CD4-positive, alpha-beta T cell treated with Interleukin-4 for 1 hour (primary cell): Measurements from ENCODE around the gene GOT1.

Source experiments
- DNase-seq, 2 donors: peaks; one replicate each; pipeline ENCODE4 v3.0.0-alpha.2; 2020 to 2022

The GOT1 gene

DNA sequence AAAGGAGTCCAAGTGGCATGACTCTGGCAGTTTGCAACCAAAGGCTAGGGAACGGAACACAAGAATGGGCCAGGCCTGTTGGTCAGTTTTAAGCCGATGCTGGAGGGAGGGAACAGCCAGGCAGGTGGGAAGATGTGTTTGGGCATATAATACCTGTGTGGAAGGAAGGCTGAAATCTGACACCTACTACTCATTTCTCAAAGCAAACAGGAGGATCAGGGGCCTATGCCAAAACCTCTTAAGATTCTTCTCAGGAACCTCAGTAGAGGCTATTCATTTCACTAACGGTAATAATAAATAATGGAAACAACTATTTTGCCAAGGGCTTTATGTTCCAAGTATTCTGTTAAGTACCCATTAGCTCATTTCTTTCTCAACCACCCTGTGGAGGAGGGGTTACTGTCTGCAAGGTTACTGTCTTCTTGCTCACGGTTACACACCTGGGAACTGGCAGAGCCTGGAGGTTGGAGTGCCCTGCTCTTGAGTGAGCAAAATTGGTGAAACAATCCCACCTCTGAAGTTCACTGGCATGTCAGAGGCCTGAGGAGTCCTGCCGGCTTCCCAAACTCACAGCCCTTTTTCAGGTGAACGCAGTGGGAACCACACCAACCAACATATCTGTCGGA is 35.5 kb downstream of the GOT1 start:
- DNase-seq, result no peak

DNA sequence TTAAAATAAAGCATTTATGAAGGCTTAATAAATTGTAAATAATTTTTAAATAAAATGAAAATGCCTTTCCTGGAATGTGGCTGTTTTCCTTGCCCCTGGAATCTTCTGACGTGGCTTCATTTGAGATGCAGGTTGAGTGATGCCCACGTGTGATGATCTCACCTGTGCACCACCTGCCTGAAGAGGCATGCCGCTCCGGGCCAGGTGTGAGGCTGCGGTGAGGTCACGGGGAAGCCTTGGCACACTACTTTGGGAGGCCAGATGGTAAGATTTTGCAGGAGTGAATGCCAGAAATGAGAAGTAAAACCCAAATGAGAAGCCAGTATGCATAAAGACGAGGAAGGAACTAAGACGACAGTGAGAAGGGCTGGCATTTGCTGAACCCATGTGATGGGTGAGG is 36.2 kb downstream of the GOT1 start:
- no peak for DNase-seq

DNA sequence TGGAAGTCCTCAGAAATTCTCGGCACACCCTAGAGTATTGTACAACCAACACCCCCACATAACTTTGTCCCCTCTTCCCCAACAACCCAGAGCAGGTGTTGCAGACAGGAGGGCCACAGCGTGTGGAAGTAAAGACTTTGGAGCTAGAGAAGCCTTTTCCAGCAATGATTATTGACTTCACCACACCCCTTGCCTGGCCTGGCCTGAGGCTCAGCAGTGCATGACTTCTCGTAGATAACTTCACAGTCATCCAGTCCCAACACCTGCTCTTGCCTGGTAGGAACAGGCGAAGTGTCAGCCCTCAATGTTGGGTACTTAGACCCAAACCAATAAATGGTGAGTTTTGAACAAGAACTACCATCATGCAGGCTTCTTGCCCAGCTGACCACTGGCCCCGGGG is 36.7 kb downstream of the GOT1 start:
- DNase-seq, result no peak

DNA sequence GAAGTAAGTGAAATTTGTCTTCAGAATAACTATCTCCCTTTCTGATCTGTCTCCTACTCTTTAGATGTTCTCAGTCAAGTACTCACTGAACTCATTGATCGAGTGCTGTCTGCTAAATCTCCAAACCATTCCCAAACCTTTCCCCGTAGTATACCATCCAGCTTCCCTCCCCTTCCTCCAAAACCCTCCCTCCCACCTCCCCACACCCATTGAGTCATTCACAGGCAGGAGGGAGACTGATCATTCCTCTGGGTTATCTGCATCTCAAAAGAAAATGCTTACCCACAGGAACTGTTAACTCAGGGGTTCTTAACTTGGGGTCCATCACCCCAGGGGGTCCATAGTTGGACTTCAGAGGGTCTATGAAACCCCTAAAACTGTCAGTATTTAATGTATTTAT is 37.4 kb downstream of the GOT1 start:
- DNase-seq, result no peak

- DNase-seq, result no peak
Observed at GRCh38 chr10:99391346-99391745, 39.1 kb downstream of the GOT1 start.

DNA sequence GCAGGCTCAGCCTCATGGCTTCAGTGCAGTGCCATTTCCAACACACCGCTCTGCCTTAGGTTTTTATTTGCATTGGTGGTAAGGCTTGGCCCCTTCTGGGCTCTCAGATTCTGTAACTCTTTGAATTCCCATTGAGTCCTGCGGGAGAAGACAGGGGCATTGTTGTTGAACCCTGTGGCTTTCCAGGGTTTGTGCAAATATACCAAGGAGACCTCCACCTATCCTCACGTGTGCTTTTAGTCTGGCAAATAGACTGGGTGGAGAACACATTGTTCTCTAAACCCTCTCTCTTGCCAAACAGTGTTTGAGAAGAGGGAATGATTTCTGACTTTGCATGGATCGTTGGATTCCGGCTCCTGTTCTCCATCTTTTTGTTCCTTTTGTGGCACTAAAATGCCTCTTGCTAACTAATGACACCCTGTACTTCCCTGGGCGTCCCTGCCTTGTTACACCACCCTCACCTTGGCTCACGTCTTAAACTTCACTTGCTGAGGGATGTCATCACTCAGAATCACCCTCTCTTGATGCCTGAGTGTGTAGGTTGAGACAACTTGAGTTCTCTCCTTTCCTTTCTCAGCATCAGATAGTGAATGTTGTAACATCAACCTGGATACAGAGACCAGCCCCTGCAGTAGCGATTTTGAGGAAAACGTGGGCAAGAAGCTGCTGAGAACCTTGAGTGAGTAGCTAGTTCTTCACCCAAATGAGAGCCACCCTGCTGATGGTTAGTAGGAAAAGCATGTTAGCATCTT is 40.5 kb downstream of the GOT1 start:
- no peak for DNase-seq

DNA sequence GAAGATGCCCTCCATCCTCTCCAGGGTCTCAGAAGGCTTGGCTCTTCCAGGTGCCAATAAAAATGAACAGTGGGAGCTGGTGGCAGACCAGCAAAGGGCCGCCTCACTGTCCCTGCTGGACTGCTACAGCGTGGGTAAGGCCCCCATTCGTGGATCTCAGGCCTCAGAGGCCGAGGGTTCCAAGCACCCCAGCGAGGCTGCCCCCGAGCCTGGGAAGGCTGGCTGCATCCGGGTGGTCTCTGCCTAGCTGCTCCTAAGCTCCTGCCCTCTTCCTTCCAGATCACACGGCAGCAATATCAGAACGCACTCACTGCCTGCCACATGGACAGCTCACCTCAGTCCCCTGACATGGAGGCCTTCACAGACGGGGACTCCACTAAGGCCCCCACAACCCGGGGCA is 42.9 kb downstream of the GOT1 start:
- DNase-seq, result no peak

GRCh38 chr10:99387071-99387470 is 43.4 kb downstream of the GOT1 start:
- DNase-seq, result no peak

DNA sequence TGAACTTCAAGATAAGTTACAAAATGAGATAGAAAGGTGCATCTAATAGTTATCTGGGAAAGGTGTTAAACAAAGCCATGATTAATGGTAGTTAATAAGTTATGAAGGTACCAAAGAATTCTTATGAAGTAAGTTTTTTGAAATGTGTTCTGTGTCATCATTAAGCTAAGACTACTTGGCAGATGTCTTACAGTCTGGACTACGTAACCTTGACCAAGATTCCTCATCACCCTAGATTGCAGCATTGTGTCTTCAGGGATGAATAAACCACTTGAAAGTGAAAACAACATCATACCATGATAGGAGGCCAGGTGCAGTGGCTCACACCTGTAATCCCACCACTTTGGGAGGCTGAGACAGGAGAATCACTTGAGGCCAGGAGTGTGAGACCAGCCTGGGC is 48.2 kb downstream of the GOT1 start:
- DNase-seq, result no peak

- DNase-seq, result no peak
Observed at GRCh38 chr10:99375426-99375825, 55.0 kb downstream of the GOT1 start.

DNA sequence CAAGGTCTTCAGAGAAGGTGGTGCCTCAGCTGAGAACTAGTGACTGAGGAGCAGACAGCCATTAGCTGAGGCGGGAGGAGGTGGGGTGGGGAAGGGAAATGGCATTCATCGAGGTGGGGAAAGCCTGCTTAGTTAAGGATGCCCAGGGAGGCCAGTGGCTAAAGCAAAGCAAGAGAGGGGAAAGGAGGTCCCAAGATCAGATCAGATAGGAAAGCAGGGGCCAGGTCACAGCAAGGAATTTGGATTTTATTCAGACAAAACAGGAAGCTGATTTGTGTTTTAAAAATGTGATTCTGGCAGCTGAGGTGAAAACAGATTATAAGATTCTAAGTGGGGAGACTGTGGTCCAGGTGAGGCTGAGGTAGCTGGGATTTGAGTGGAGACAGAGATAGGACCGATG is 55.5 kb downstream of the GOT1 start:
- no peak for DNase-seq

- DNase-seq, result no peak
Observed at GRCh38 chr10:99374526-99374925, 55.9 kb downstream of the GOT1 start.

- no peak for DNase-seq
Observed at GRCh38 chr10:99372546-99373271, 57.7 kb downstream of the GOT1 start.

GRCh38 chr10:99370993-99371392 is 59.4 kb downstream of the GOT1 start:
- DNase-seq, result peak in 1 of 2 donors; percentile 1

DNA sequence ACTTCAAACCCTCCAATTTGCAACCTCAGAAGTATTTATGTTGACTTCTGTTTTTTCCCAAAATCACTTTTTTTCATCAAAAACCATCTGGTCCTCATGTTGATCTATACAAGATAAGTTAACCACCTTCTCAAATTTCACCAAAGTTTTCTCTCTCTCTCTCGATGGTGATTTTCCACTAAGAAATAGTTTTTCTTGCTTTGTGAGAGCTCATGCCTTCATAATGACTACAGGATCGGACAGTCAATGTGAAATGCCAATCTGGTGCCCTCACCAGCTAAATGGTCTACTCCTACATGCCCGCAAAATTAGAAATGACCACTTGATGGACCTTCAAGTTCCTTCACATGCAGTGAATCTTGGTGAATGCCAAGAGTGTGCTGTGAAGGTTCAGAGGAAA is 60.9 kb downstream of the GOT1 start:
- no peak for DNase-seq

DNA sequence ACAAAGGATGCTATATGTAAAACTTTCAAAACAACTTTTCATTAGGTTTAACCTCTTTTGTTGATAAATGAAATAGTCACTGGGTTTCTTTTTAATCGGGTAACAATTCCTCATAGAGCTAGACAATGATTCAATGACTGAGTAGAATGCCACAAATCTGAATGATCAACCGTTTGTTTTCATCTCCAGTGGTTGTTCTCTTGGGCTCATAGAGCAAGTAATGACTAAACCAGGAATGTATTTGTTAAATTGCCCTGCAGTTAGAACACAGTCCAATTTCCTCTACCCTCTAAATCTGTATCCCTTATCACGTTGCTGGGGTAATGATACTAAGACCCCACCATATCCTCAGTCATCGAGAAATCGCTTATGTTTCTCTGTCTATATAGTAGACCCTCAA is 61.3 kb downstream of the GOT1 start:
- DNase-seq, result no peak

GRCh38 chr10:99368646-99369045 is 61.8 kb downstream of the GOT1 start:
- DNase-seq, result no peak

GRCh38 chr10:99366666-99367065 is 63.8 kb downstream of the GOT1 start:
- DNase-seq, result no peak

DNA sequence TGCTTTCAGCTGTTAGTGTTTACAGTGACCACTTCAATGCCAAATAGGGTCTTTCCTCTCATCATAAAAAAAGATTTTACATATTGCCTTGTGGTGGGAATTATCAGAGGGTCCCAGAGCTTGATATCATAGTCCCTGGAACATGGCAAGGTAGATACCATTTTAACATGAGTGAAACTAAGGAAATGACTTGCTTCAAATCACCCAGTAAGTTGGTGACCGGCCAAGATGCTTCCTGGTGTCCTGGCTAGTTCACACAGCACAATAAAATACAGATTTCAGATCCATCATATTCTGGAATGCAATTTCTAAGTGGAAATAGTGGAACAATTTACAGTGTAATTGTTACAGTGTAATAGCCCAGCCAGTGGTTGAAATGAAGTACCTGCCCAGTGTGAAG is 64.7 kb downstream of the GOT1 start:
- DNase-seq, result no peak

DNA sequence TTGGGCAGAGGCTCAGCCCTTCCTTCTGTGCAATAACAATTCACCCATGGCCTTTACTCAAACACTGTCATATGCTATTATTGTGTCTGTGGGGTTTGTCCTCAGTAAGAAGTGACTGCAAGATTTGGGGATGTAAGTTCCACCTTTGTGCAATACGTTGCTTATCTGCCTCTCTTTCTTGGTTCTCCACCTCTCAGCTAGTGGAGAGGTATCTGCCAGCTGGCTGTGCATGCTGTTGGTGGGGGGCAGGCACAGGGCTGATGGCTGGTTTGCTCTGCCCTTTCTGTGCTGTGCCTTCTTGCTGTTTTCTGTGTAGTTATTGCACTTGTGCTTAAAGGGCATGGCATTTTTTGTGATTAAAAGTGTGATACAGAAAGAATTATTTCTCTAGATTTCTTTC is 65.1 kb downstream of the GOT1 start:
- no peak for DNase-seq

GRCh38 chr10:99364125-99364524 is 66.3 kb downstream of the GOT1 start:
- DNase-seq, result no peak

- DNase-seq, result no peak
Observed at GRCh38 chr10:99360934-99361333, 69.5 kb downstream of the GOT1 start.

DNA sequence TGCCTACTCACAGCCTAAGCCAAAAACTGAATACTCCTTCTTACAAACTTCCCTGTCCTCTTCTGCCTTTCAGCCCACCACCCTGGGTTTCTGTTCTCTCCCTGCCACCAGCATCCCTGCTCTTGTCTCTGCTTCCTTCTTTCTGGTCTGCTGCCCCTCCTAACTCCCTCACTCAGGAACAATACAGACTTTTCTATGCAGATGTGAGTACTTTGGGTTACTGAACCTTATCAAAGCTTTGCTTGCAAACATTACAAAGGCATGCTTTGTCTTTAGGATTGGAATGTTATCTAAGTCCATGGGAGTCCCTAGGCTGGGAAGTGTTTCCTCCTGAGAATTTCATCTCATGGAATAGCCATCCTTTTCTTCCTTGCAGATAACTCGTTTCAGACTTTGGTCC is 72.3 kb downstream of the GOT1 start:
- DNase-seq, result no peak

GRCh38 chr10:99357691-99358090 is 72.7 kb downstream of the GOT1 start:
- no peak for DNase-seq
